ENCODE measurements around the gene CA11.

CA11 gene

GRCh38 chr19:48670699-48671445 is 24.9 kb upstream of the CA11 start:
- no peak for TF ChIP-seq POLR2AphosphoS5 (IDR thresholded peaks at IDR 0.05; ENCODE audit: low read depth, low read length)
- DNase-seq (ENCODE audit: insufficient read length, low spot score) = no peak
- no peak for FAIRE-seq

DNA sequence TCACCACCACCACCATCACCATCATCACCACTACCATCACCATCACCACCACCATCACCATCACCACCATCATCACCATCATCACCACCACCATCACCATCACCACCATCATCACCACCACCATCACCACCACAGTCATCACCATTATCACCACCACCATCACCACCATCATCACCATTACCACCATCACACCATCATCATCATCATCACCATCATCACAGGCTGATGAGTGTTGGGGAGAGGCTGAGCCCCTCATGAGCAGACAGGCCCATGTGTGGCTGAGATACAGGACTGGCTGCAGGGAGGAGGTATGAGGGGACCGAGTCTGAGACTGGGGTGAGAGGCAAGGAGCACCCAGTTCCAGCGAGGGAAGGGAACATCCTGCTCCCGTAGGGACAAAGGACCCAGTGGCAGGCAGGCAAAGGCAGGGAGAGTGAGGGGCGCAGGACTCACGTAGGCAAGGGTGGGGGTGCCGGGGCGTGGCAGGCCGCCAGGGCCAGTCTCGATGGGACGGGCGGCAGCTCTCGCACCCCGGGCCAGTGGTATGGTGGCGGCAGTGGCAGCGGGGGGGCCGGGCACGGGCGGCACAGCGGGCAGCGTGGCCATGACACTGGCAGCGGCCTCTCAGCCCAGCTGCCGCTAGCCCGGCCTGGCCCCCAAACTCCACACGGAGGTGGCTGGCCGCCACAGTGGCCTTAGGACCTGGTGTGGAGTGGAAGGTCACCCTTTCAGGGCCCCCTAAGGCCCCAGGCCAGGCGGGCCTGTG is 24.1 kb upstream of the CA11 start:
- DNase-seq (ENCODE audit: insufficient read length, low spot score) = no peak
- no peak for FAIRE-seq
- TF ChIP-seq PAX5 (IDR thresholded peaks at IDR 0.05; ENCODE audit: insufficient read depth, low read length, severe bottlenecking) (no peak), POLR2AphosphoS5 (IDR thresholded peaks at IDR 0.05; ENCODE audit: low read depth, low read length) (no peak), SPI1 (IDR thresholded peaks at IDR 0.05; ENCODE audit: low read depth, low read length) (no peak), POLR2A (IDR thresholded peaks at IDR 0.05; ENCODE audit: low read depth, low read length) (no peak), TAF1 (IDR thresholded peaks at IDR 0.05; ENCODE audit: low read depth, low read length) (no peak), POU2F2 (IDR thresholded peaks at IDR 0.05; ENCODE audit: low read depth, low read length) (no peak)

DNA sequence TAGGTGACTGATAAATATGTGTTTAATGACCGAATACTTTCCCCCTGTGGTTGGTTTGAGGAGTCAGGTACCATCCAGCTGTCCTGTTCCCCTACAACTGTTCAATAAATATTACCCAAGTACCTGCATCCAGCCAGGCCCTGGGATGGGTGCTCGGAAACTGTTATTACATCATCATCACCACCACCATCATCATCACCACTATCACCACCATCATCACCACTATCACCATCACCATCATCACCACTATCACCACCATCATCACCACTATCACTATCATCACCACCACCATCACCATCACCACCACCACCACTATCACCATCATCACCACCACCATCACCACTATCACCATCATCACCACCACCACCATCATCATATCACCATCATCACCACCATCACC is 22.8 kb upstream of the CA11 start:
- TF ChIP-seq TAF1 (IDR thresholded peaks at IDR 0.05; ENCODE audit: low read depth, low read length) (no peak), POLR2A (IDR thresholded peaks at IDR 0.05; ENCODE audit: low read depth, low read length) (no peak), SPI1 (IDR thresholded peaks at IDR 0.05; ENCODE audit: low read depth, low read length) (no peak), POLR2AphosphoS5 (IDR thresholded peaks at IDR 0.05; ENCODE audit: low read depth, low read length) (no peak), PAX5 (IDR thresholded peaks at IDR 0.05; ENCODE audit: insufficient read depth, low read length, severe bottlenecking) (no peak), POU2F2 (IDR thresholded peaks at IDR 0.05; ENCODE audit: low read depth, low read length) (no peak)
- FAIRE-seq (peak; percentile 74), DNase-seq (ENCODE audit: insufficient read length, low spot score) (no peak)

- no peak for DNase-seq (ENCODE audit: insufficient read length, low spot score)
- no peak for FAIRE-seq
- TF ChIP-seq TAF1 (IDR thresholded peaks at IDR 0.05; ENCODE audit: low read depth, low read length) = no peak
- TF ChIP-seq SPI1 (IDR thresholded peaks at IDR 0.05; ENCODE audit: low read depth, low read length) = no peak
- no peak for TF ChIP-seq POLR2AphosphoS5 (IDR thresholded peaks at IDR 0.05; ENCODE audit: low read depth, low read length)
- TF ChIP-seq POLR2A (IDR thresholded peaks at IDR 0.05; ENCODE audit: low read depth, low read length) = no peak
- no peak for TF ChIP-seq POU2F2 (IDR thresholded peaks at IDR 0.05; ENCODE audit: low read depth, low read length)
- TF ChIP-seq PAX5 (IDR thresholded peaks at IDR 0.05; ENCODE audit: insufficient read depth, low read length, severe bottlenecking) = no peak
Measured at GRCh38 chr19:48668332-48668731, 22.3 kb upstream of the CA11 start.

- DNase-seq (ENCODE audit: insufficient read length, low spot score) = no peak
- no peak for FAIRE-seq
Measured at GRCh38 chr19:48665786-48666185, 19.8 kb upstream of the CA11 start.

DNA sequence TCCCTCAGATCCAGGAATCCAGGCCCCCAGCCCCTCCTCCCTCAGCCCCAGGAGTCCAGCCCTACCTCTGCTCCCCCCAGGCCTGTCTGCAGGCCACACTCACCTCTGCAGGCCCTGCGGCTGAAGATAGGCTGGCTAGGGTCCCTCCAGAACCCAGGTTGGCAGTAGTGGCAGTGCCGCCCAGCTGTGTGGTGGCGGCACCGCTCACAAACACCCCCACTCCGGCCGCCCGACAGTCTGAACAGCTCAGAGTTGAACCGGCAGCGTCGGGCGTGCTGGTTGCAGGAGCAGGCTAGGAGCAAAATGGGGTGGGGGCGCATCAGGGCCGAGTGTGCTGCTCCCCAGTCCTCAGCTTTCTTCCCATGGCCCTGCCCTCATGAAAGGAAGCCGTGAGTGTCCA is 18.5 kb upstream of the CA11 start:
- FAIRE-seq (no peak), DNase-seq (ENCODE audit: insufficient read length, low spot score) (no peak)
- TF ChIP-seq POLR2A (IDR thresholded peaks at IDR 0.05; ENCODE audit: low read depth, low read length) = no peak

More at GRCh38 chr19:48665786-48666185, 19.8 kb upstream of the CA11 start:
- TF ChIP-seq POLR2A (IDR thresholded peaks at IDR 0.05; ENCODE audit: low read depth, low read length) = no peak
- no peak for TF ChIP-seq PAX5 (IDR thresholded peaks at IDR 0.05; ENCODE audit: insufficient read depth, low read length, severe bottlenecking)
- TF ChIP-seq POLR2AphosphoS5 (IDR thresholded peaks at IDR 0.05; ENCODE audit: low read depth, low read length) = no peak
- TF ChIP-seq TAF1 (IDR thresholded peaks at IDR 0.05; ENCODE audit: low read depth, low read length) = no peak
- no peak for TF ChIP-seq SPI1 (IDR thresholded peaks at IDR 0.05; ENCODE audit: low read depth, low read length)
- no peak for TF ChIP-seq POU2F2 (IDR thresholded peaks at IDR 0.05; ENCODE audit: low read depth, low read length)

- no peak for FAIRE-seq
- TF ChIP-seq POLR2A (IDR thresholded peaks at IDR 0.05; ENCODE audit: low read depth, low read length) (no peak), PAX5 (IDR thresholded peaks at IDR 0.05; ENCODE audit: insufficient read depth, low read length, severe bottlenecking) (no peak), POLR2AphosphoS5 (IDR thresholded peaks at IDR 0.05; ENCODE audit: low read depth, low read length) (no peak), POU2F2 (IDR thresholded peaks at IDR 0.05; ENCODE audit: low read depth, low read length) (no peak), TAF1 (IDR thresholded peaks at IDR 0.05; ENCODE audit: low read depth, low read length) (no peak), SPI1 (IDR thresholded peaks at IDR 0.05; ENCODE audit: low read depth, low read length) (no peak)
- DNase-seq (ENCODE audit: insufficient read length, low spot score) = no peak
Measured at GRCh38 chr19:48663667-48664066, 17.7 kb upstream of the CA11 start.

- no peak for DNase-seq (ENCODE audit: insufficient read length, low spot score)
- FAIRE-seq = no peak
- TF ChIP-seq PAX5 (IDR thresholded peaks at IDR 0.05; ENCODE audit: insufficient read depth, low read length, severe bottlenecking) (no peak), POU2F2 (IDR thresholded peaks at IDR 0.05; ENCODE audit: low read depth, low read length) (no peak), POLR2AphosphoS5 (IDR thresholded peaks at IDR 0.05; ENCODE audit: low read depth, low read length) (no peak), SPI1 (IDR thresholded peaks at IDR 0.05; ENCODE audit: low read depth, low read length) (no peak), TAF1 (IDR thresholded peaks at IDR 0.05; ENCODE audit: low read depth, low read length) (no peak), POLR2A (IDR thresholded peaks at IDR 0.05; ENCODE audit: low read depth, low read length) (no peak)
Measured at GRCh38 chr19:48661711-48662090, 15.7 kb upstream of the CA11 start.

DNA sequence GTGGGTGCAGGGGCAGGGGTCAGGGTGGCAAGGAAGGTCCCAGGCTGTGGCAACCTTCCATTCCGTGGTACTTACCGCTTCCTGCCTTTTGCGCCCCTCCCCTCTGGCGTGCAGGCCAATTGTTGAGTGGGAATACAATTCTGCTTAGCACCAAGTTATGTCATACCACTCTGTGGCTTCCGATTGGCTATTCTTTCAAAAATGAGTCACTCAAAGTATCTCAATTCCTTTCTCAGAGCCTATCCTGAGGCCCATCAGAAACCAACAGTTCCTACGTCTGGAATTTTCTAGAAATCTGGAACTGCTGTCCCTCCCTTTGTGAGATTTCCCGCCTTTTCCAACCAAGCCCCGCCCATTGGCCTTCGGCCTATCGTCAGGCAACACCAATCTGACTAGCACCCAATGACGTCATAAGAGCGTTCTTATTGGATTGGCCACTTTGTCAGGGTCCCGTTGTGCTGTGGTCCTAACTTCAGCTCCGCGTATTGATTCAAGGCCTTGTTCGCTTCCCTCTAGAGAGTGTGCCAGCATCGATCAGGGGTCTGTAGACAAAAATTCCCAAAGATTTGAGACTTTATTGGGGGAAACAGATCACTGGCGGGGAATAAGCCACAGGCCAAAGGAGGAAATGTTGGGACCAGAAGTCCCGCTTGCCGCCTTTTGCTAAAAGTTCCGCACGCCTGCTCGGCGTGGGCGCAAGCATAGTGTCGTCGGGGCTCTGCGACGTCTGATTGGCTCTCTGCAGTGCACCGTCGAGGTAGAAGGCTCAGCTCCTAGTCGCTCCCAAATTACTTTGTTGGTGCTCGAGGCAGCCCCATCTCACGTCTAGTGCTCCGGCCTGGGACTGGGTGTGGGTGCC is 15.1 kb upstream of the CA11 start:
- TF ChIP-seq POLR2A (IDR thresholded peaks at IDR 0.05; ENCODE audit: low read depth, low read length) (no peak), POLR2AphosphoS5 (IDR thresholded peaks at IDR 0.05; ENCODE audit: low read depth, low read length) (no peak), SPI1 (IDR thresholded peaks at IDR 0.05; ENCODE audit: low read depth, low read length) (no peak), POU2F2 (IDR thresholded peaks at IDR 0.05; ENCODE audit: low read depth, low read length) (no peak), TAF1 (IDR thresholded peaks at IDR 0.05; ENCODE audit: low read depth, low read length) (no peak), PAX5 (IDR thresholded peaks at IDR 0.05; ENCODE audit: insufficient read depth, low read length, severe bottlenecking) (no peak)
- DNase-seq (ENCODE audit: insufficient read length, low spot score) = peak; percentile 98
- FAIRE-seq = peak; percentile 99

All from GM12891 (cell line).